Testis (tissue), 2 donors: ENCODE results near the gene CAGE1.
"Not testable (repeated sequence)": the region's sequence is repeated elsewhere in the genome, so short reads cannot be mapped to it uniquely, and the experiment has no call there.

Experiments
- CTCF ChIP-seq, 3 experiments: fragments of 450-650 bp in 2 of 3; fragments of 200-600 bp in 1 of 3; sonication (generic) in 1 of 3; IDR thresholded peaks; one replicate each; pipeline ENCODE4 v1.5.1; 2016 to 2019; ENCODE audit warnings: antibody characterized with exemption in 3 of 3, mild to moderate bottlenecking in 2 of 3, moderate library complexity in 1 of 3
- POLR2A ChIP-seq: fragments of 450-650 bp; IDR thresholded peaks from one replicate; pipeline ENCODE4 v1.6.1; 2017; ENCODE audit warnings: antibody characterized with exemption, mild to moderate bottlenecking, moderate library complexity

DNA sequence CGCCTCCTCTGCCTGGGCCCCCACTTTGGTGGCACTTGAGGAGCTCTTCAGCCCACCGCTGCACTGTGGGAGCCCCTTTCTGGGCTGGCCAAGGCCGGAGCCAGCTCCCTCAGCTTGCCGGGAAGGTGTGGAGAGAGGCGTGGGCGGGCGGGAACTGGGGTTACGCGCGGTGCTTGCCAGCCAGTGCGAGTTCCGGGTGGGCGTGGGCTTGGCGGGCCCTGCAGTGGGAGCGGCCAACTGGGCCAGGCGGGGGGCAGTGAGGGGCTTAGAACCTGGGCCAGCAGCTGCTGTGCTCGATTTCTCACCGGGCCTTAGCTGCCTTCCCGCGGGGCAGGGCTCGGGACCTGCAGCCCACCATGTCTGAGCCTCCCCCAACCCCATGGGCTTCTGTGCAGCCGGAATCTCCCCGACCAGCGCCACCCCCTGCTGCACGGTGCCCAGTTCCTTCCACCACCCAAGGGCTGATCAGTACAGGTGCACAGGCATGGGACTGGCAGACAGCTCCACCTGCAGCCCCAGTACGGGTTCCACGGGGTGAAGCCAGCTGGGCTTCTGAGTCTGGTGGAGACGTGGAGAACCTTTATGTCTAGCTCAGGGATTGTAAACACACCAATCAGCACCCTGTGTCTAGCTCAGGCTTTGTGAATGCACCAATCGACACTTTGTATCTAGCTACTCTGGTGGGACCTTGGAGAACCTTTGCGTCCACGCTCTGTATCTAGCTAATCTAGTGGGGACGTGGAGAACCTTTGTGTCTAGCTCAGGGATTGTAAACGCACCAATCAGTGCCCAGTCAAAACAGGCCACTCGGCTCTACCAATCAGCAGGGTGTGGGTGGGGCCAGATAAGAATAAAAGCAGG lies 74.2 kb downstream of the CAGE1 start:
- TF ChIP-seq CTCF (IDR thresholded peaks at IDR 0.05); POLR2A: not testable (repeated sequence)
